Endothelial cell of umbilical vein (primary cell): Measurements from ENCODE around the gene SPATA32. TPM values are rescaled to one million over a fixed set of nuclear protein-coding genes. Genes with fewer than 3 reads are reported as not detected.
A peak's percentile ranks its signal among the peaks of the same experiment; 100 is the strongest.

Experiments
- BruUV-seq: library from RNA; stranded (reverse); fragments of 400-500 nt; replicated peaks from 2 replicates; lab custom pipeline; 2021; lab: Mats Ljungman, UMichigan
- CTCF ChIA-PET: fragments of 300-600, 350-600 bp; sonication (Branson Sonifier 250); formaldehyde crosslinking; loops from one replicate; lab custom pipeline; 2021; ENCODE audit warnings: antibody characterized with exemption, inconsistent platforms; lab: Charles Lee
- POLR2A ChIA-PET: fragments of 300-600, 350-600 bp; sonication (Branson Sonifier 250); formaldehyde crosslinking; loops from one replicate; lab custom pipeline; 2021; ENCODE audit warnings: antibody characterized with exemption, inconsistent platforms; lab: Charles Lee
- DNase-seq: peaks from one replicate; pipeline ENCODE4 v3.0.0-alpha.2; 2011; ENCODE audit warnings: low read depth, low spot score
- FAIRE-seq: peaks from 2 replicates; lab custom pipeline; 2011; peaks lifted over from hg19 to GRCh38; lab: Jason Lieb, UNC
- H2AFZ ChIP-seq: 2 replicates; pipeline ENCODE4 v1.6.0; 2012; ENCODE audit warnings: low read depth, low read length, control low read depth, inconsistent platforms
- H3K27ac ChIP-seq: 2 replicates; pipeline ENCODE4 v1.5.1; 2011; ENCODE audit warnings: low read depth, mild to moderate bottlenecking, control low read depth, low read length, moderate library complexity; ENCODE audit not compliant: insufficient read depth
- H3K27me3 ChIP-seq, 2 experiments: 2 replicates each; pipeline versions ENCODE4 v1.6.0 to v1.6.1; 2011; ENCODE audit warnings: low read length in 2 of 2, mixed read lengths in 1 of 2; ENCODE audit not compliant: control insufficient read depth in 2 of 2, insufficient read depth in 2 of 2
- H3K36me3 ChIP-seq, 2 experiments: 2 replicates in 1 of 2; 3 replicates in 1 of 2; pipeline ENCODE4 v1.5.1; 2011; ENCODE audit warnings: low read length in 2 of 2, mild to moderate bottlenecking in 1 of 2, moderate library complexity in 1 of 2; ENCODE audit not compliant: control insufficient read depth in 2 of 2, insufficient read depth in 2 of 2; ENCODE audit errors: extremely low read depth in 1 of 2
- H3K4me1 ChIP-seq: 3 replicates; pipeline ENCODE4 v1.5.1; 2011; ENCODE audit warnings: mild to moderate bottlenecking, low read length; ENCODE audit not compliant: control insufficient read depth, insufficient read depth; ENCODE audit errors: extremely low read depth
- H3K4me2 ChIP-seq: 2 replicates; pipeline ENCODE4 v1.6.1; 2011; ENCODE audit warnings: low read length, control low read depth, mixed read lengths; ENCODE audit not compliant: insufficient read depth
- H3K4me3 ChIP-seq, 3 experiments: fragments of 200-600 bp in 1 of 3; sonication (generic), shearing (Covaris generic) in 1 of 3; replicated peaks in 1 of 3; 2 replicates each; pipeline ENCODE4 v1.5.1; 2011 to 2016; ENCODE audit warnings: control low read depth in 3 of 3, low read length in 3 of 3, mild to moderate bottlenecking in 2 of 3, inconsistent platforms in 1 of 3, low read depth in 1 of 3, moderate library complexity in 1 of 3; ENCODE audit not compliant: insufficient read depth in 1 of 3
- H3K79me2 ChIP-seq: 2 replicates; pipeline ENCODE4 v1.6.0; 2012; ENCODE audit warnings: low read length, inconsistent platforms; ENCODE audit not compliant: control insufficient read depth, insufficient read depth
- H3K9ac ChIP-seq: replicated peaks from 2 replicates; pipeline ENCODE3; 2011; ENCODE audit warnings: low read length, control low read depth; ENCODE audit not compliant: insufficient read depth; ENCODE audit errors: extremely low read depth
- H3K9me1 ChIP-seq: replicated peaks from 3 replicates; pipeline ENCODE4 v1.6.0; 2011; ENCODE audit warnings: mild to moderate bottlenecking, low read length; ENCODE audit not compliant: control insufficient read depth, insufficient read depth; ENCODE audit errors: extremely low read depth
- H3K9me3 ChIP-seq: replicated peaks from 2 replicates; pipeline ENCODE4 v1.5.1; 2012; ENCODE audit warnings: low read length, inconsistent platforms; ENCODE audit not compliant: control insufficient read depth, insufficient read depth
- H4K20me1 ChIP-seq: replicated peaks from 2 replicates; pipeline ENCODE3; 2011; ENCODE audit warnings: mild to moderate bottlenecking, low read length; ENCODE audit not compliant: control insufficient read depth, insufficient read depth; ENCODE audit errors: extremely low read depth
- CTCF ChIP-seq, 2 donors: IDR thresholded peaks; 1 replicate in 1 of 2; 2 replicates in 1 of 2; pipeline ENCODE4 v1.5.1; 2011; ENCODE audit warnings: low read length in 2 of 2, mild to moderate bottlenecking in 2 of 2, moderate library complexity in 2 of 2, control low read depth in 1 of 2, inconsistent platforms in 1 of 2, low read depth in 1 of 2; ENCODE audit not compliant: insufficient read depth in 1 of 2; ENCODE audit errors: extremely low read depth in 1 of 2
- EZH2 ChIP-seq: IDR thresholded peaks from 2 replicates; pipeline ENCODE4 v1.6.1; 2012; ENCODE audit warnings: borderline replicate concordance, low read depth, mild to moderate bottlenecking, moderate library complexity, low read length, inconsistent platforms; ENCODE audit not compliant: severe bottlenecking
- FOS ChIP-seq: IDR thresholded peaks from 2 replicates; pipeline ENCODE4 v1.6.1; 2011; ENCODE audit warnings: mild to moderate bottlenecking, low read length, moderate library complexity, borderline replicate concordance; ENCODE audit not compliant: insufficient read depth
- GATA2 ChIP-seq: IDR thresholded peaks from 2 replicates; pipeline ENCODE4 v1.7.0; 2011; ENCODE audit warnings: low read depth, mild to moderate bottlenecking, moderate library complexity, mixed read lengths, low read length; ENCODE audit not compliant: insufficient read length, insufficient read depth
- JUN ChIP-seq: IDR thresholded peaks from 2 replicates; pipeline ENCODE4 v1.6.1; 2011; ENCODE audit warnings: borderline replicate concordance, low read depth; ENCODE audit not compliant: insufficient read length, insufficient read depth
- MAX ChIP-seq: IDR thresholded peaks from 2 replicates; pipeline ENCODE4 v1.6.1; 2011; ENCODE audit not compliant: insufficient read depth, insufficient read length
- MYC ChIP-seq: IDR thresholded peaks from one replicate; pipeline ENCODE4 v1.6.1; 2011; ENCODE audit warnings: mild to moderate bottlenecking, low read depth, low read length
- POLR2A ChIP-seq: IDR thresholded peaks from 2 replicates; pipeline ENCODE4 v1.6.1; 2012; ENCODE audit warnings: low read depth, mild to moderate bottlenecking, control low read depth, low read length
- POLR2AphosphoS5 ChIP-seq: IDR thresholded peaks from 2 replicates; pipeline ENCODE4 v1.6.1; 2012; ENCODE audit warnings: low read depth, mild to moderate bottlenecking, control low read depth, low read length, moderate library complexity; ENCODE audit not compliant: insufficient read depth
- dilution Hi-C: fragments of 300-500 bp; cut with MboI; formaldehyde crosslinking; loops from one replicate; pipeline ENCODE4 v1.15.0; 2019; ENCODE audit warnings: low sequenced_read_pairs; ENCODE audit not compliant: extremely low pct_ligation_motif_present
- intact Hi-C: fragments of 100-400 bp; cut with micrococcal nuclease; formaldehyde crosslinking; loops from one replicate; pipeline ENCODE4 v1.10.0; 2022
- polyA plus RNA-seq, 4 experiments: library from polyadenylated mRNA; depleted of rRNA in 3 of 4; stranded (reverse) in 3 of 4; unstranded in 1 of 4; fragments of >200 nt; gene quantifications; 2 replicates each; pipeline versions ENCODE4 v1.2.1 to v1.2.3, GENCODE V29; 2011 to 2012; ENCODE audit warnings: missing spikeins in 1 of 4
- total RNA-seq: library from RNA; stranded (reverse); gene quantifications from 2 replicates; pipeline ENCODE4 v1.2.3, GENCODE V29; 2021

SPATA32 gene
- total and polyA plus RNA-seq, 2 donors (not counting 3 experiments of a cell fraction or from before 2014, with no cell fraction given): not detected

- Histone ChIP-seq H3K4me3 (no peak overlapping the region), H2AFZ (no peak overlapping the region), H3K4me1 (peaks cover 16% of the 10 kb centered on the region), H3K4me2 (no peak overlapping the region), H3K27ac (peak overlapping the region; percentile 62), H4K20me1 (no peaks in the 10 kb centered on the region), H3K9me3 (no peaks in the 10 kb centered on the region), H3K27me3 (no peaks in the 10 kb centered on the region), H3K9me1 (no peaks in the 10 kb centered on the region), H3K79me2 (peaks cover 74% of the 10 kb centered on the region), H3K9ac (no peak overlapping the region), H3K36me3 (peaks cover 0 to 7% of the 10 kb centered on the region in 2 experiments)
- ChIA-PET CTCF (interaction anchor here (1.0 to 4.2 kb wide), 8 partner anchors 15 to 173 kb away, joined by 3 to 27 read pairs (median 4); partner anchors contain the start of gene ACBD4), POLR2A (no interaction called here)
- TF ChIP-seq GATA2: no peak
- TF ChIP-seq EZH2: no peak
- no peak for TF ChIP-seq CTCF (IDR thresholded peaks at IDR 0.05; ENCODE audit: extremely low read depth in 1 of 2, insufficient read depth in 1 of 2, low read depth in 1 of 2, low read length in 2 of 2)
- TF ChIP-seq MYC: no peak
- TF ChIP-seq FOS: no peak
- TF ChIP-seq POLR2A: no peak
- TF ChIP-seq JUN: no peak
- TF ChIP-seq POLR2AphosphoS5: no peak
- no peak for TF ChIP-seq MAX
- intact Hi-C loops (no loop called here), dilution Hi-C loops (no loop called here)
- FAIRE-seq (peak; percentile 8), DNase-seq (no peak)
- BruUV-seq: no TSS peak
Observed at GRCh38 chr17:45308016-45308365, 46.1 kb upstream of the SPATA32 start.
